H1 (cell line): ENCODE data around the gene KCTD11.

ENCODE experiments used
- BRCA1 ChIP-seq: IDR thresholded peaks from 2 replicates; pipeline ENCODE4 v1.6.1; 2012; ENCODE audit warnings: low read depth, low read length, improper control_type of control experiment
- CBX5 ChIP-seq: fragments of 300-800, 300-1000 bp; sonication (generic); IDR thresholded peaks from 2 replicates; pipeline ENCODE4 v1.7.1; 2016; ENCODE audit warnings: antibody characterized with exemption, low read length, low read depth
- CREB1 ChIP-seq: IDR thresholded peaks from 2 replicates; pipeline ENCODE4 v1.6.1; 2012; ENCODE audit warnings: inconsistent platforms
- CTCF ChIP-seq, 3 experiments: IDR thresholded peaks; 1 replicate in 2 of 3; 2 replicates in 1 of 3; pipeline versions ENCODE4 v1.5.1 to v1.6.1; 2011; ENCODE audit warnings: low read length in 3 of 3, mild to moderate bottlenecking in 3 of 3, inconsistent platforms in 2 of 3, low read depth in 1 of 3, moderate library complexity in 1 of 3; ENCODE audit not compliant: insufficient read depth in 1 of 3; ENCODE audit errors: control extremely low read depth in 1 of 3
- EZH2 ChIP-seq: fragments of 200-600 bp; sonication (generic); IDR thresholded peaks from 2 replicates; pipeline ENCODE4 v1.7.1; 2012; ENCODE audit warnings: low read depth, mild to moderate bottlenecking, moderate library complexity, low read length, inconsistent platforms; ENCODE audit not compliant: severe bottlenecking
- POLR2A ChIP-seq, 2 experiments: IDR thresholded peaks; 1 replicate in 1 of 2; 2 replicates in 1 of 2; pipeline ENCODE4 v1.6.1; 2011; ENCODE audit warnings: low read depth in 2 of 2, low read length in 2 of 2, mild to moderate bottlenecking in 2 of 2; ENCODE audit errors: control extremely low read depth in 1 of 2
- POLR2AphosphoS5 ChIP-seq: IDR thresholded peaks from 2 replicates; pipeline ENCODE4 v1.6.1; 2011; ENCODE audit warnings: low read depth, low read length
- RAD21 ChIP-seq, 2 experiments: IDR thresholded peaks in 1 of 2; conservative IDR thresholded peaks in 1 of 2; 2 replicates each; pipeline ENCODE4 v1.6.1; 2011; ENCODE audit warnings: low read depth in 2 of 2, low read length in 2 of 2, improper control_type of control experiment in 1 of 2, inconsistent platforms in 1 of 2, mild to moderate bottlenecking in 1 of 2, moderate library complexity in 1 of 2
- RFX5 ChIP-seq: IDR thresholded peaks from 2 replicates; pipeline ENCODE4 v1.6.1; 2011; ENCODE audit warnings: low read depth, low read length, improper control_type of control experiment, borderline replicate concordance
- RNF2 ChIP-seq: fragments of 200-900, 300-1000 bp; sonication (generic); IDR thresholded peaks from 2 replicates; pipeline ENCODE4 v1.7.1; 2016; ENCODE audit warnings: borderline replicate concordance, low read depth, mild to moderate bottlenecking, antibody characterized with exemption, low read length; ENCODE audit not compliant: poor library complexity, severe bottlenecking; ENCODE audit errors: missing control alignments
- SIX5 ChIP-seq: IDR thresholded peaks from 2 replicates; pipeline ENCODE4 v1.6.1; 2011; ENCODE audit warnings: mild to moderate bottlenecking, low read depth, low read length
- TEAD4 ChIP-seq: IDR thresholded peaks from 2 replicates; pipeline ENCODE4 v1.6.1; 2012; ENCODE audit warnings: low read depth, low read length, inconsistent platforms, mixed read lengths
- YY1 ChIP-seq: IDR thresholded peaks from 2 replicates; pipeline ENCODE4 v1.6.1; 2011; ENCODE audit warnings: low read depth, mild to moderate bottlenecking, low read length
- TF ChIP-seq, protein P1 (sequence below): IDR thresholded peaks from 2 replicates; pipeline ENCODE4 v1.6.1; 2012; ENCODE audit warnings: inconsistent platforms

GRCh38 chr17:7383742-7384488 lies 32.0 kb downstream of the KCTD11 start:
- peak; percentile 37 for TF ChIP-seq POLR2AphosphoS5
- no peak for TF ChIP-seq RNF2
- peak; percentile 84 for TF ChIP-seq CREB1
- no peak for TF ChIP-seq CTCF (IDR thresholded peaks at IDR 0.05; ENCODE audit: control extremely low read depth in 1 of 3, insufficient read depth in 1 of 3, low read depth in 1 of 3, low read length in 3 of 3)
- TF ChIP-seq BRCA1, result no peak
- no peak for TF ChIP-seq RAD21 (IDR thresholded peaks at IDR 0.05 in 1 of 2, conservative IDR thresholded peaks at IDR 0.05 in 1 of 2; ENCODE audit: low read depth in 2 of 2, low read length in 2 of 2)
- no peak for TF ChIP-seq RFX5
- no peak for TF ChIP-seq TEAD4
- no peak for TF ChIP-seq SIX5
- TF ChIP-seq, protein P1, sequence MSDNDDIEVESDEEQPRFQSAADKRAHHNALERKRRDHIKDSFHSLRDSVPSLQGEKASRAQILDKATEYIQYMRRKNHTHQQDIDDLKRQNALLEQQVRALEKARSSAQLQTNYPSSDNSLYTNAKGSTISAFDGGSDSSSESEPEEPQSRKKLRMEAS, result peak; percentile 73
- peak; percentile 48 for TF ChIP-seq YY1
- no peak for TF ChIP-seq EZH2
- peak in 1 of 2 experiments; percentile 28; a peak in 1 of 3 replicates for TF ChIP-seq POLR2A (IDR thresholded peaks at IDR 0.05; ENCODE audit: control extremely low read depth in 1 of 2, low read depth in 2 of 2, low read length in 2 of 2)
- TF ChIP-seq CBX5, result no peak
